ENCODE results near the gene SCAMP1. TPM values are rescaled to one million over a fixed set of nuclear protein-coding genes. Genes with fewer than 3 reads are reported as not detected.

The SCAMP1 gene
- total RNA-seq, 1 experiment from 2014 or later: 26.4 TPM

DNA sequence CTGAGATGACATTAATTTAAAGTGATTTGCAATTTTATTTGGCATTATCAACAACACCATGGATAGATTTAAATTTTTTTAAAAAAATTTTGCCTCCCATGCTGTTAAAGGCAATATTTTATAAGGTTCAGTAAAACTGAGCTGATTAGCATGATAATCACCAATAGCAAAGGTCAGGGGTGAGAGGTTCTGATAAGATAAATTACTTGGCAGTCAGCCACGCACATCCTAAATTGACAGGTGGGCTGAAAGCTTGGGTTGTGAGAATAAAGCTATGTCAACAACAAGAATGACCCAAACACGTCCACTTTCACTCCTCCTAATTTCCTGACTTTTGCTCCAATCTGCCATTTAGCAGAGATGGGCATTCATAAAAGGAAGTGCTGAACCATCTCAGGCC is 161.0 kb downstream of the SCAMP1 start:
- no peaks in the 10 kb centered on the region for H3K36me3 ChIP-seq (ENCODE audit: low read depth, low read length)
- no peak overlapping the region for H3K27ac ChIP-seq (ENCODE audit: low read length)
- H2AFZ ChIP-seq (ENCODE audit: low read length): no peak overlapping the region
- no peak for DNase-seq
- no peaks in the 10 kb centered on the region for H3F3A ChIP-seq (ENCODE audit: low read length, unreplicated experiment)
- no TSS peak for BruUV-seq (replicated peaks)
- no peak overlapping the region for H3K9ac ChIP-seq (ENCODE audit: low read length)
- ChIA-PET POLR2A (ENCODE audit: unreplicated experiment) (no interaction called here), CTCF (no interaction called here)
- no peak overlapping the region for H3K4me2 ChIP-seq (ENCODE audit: low read length)
- no peaks in the 10 kb centered on the region for H3K9me3 ChIP-seq (ENCODE audit: low read length)
- H3K4me1 ChIP-seq (ENCODE audit: insufficient read depth, low read length): peaks cover 32% of the 10 kb centered on the region
- no peaks in the 10 kb centered on the region for H4K20me1 ChIP-seq (ENCODE audit: low read length)
- no peak for ATAC-seq
- H3K79me2 ChIP-seq (ENCODE audit: low read length): peaks cover 3% of the 10 kb centered on the region
- H3K27me3 ChIP-seq (ENCODE audit: low read length): no peaks in the 10 kb centered on the region
- TF ChIP-seq EZH2phosphoT487 (IDR thresholded peaks at IDR 0.05; ENCODE audit: borderline replicate concordance, low read length) (no peak), EZH2 (IDR thresholded peaks at IDR 0.05; ENCODE audit: low read length, unreplicated experiment) (no peak)
- TF ChIP-seq, protein P1, sequence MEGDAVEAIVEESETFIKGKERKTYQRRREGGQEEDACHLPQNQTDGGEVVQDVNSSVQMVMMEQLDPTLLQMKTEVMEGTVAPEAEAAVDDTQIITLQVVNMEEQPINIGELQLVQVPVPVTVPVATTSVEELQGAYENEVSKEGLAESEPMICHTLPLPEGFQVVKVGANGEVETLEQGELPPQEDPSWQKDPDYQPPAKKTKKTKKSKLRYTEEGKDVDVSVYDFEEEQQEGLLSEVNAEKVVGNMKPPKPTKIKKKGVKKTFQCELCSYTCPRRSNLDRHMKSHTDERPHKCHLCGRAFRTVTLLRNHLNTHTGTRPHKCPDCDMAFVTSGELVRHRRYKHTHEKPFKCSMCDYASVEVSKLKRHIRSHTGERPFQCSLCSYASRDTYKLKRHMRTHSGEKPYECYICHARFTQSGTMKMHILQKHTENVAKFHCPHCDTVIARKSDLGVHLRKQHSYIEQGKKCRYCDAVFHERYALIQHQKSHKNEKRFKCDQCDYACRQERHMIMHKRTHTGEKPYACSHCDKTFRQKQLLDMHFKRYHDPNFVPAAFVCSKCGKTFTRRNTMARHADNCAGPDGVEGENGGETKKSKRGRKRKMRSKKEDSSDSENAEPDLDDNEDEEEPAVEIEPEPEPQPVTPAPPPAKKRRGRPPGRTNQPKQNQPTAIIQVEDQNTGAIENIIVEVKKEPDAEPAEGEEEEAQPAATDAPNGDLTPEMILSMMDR (conservative IDR thresholded peaks at IDR 0.05; ENCODE audit: low read depth, low read length): no peak
- no peaks in the 10 kb centered on the region for H3K9me2 ChIP-seq (replicated peaks; ENCODE audit: low read length)
- intact Hi-C loops (cut with micrococcal nuclease): no loop called here
- no peak overlapping the region for H3K4me3 ChIP-seq (ENCODE audit: low read length)

DNA sequence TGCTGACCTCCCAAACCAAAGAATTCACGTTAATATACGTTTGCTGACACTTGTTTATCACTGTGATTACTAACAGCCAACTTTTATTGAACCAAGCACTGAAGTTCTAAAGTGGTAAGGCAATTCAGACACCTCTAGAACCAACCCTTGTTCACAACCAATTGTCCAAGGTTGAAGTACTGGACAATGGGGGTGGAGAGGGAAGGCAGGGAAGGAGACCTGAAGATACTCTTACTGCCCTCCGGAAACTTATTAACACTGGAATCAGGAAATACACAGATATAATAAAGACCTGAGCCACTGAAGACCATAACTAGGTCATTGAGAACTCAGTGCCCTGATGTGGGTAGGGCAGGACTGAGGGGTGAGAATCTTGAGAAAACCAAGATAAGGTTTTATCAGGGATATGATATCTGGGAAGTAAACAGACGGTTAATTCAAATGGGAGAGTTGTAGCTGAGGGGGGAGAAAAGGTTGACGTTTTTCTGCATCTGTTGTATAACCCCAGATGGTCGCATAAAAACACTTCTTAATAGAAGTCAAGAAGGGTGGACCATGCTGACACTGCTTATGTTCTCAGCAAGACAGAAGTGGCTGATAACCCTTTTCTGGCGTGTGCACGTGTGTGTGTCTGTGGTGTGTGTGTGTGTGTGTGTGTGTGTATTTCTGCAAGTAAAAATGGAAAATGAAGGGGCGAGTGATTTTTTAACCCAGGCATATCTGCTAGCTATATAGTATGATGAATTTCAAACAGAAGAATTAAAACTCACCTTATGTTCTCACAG is 162.3 kb downstream of the SCAMP1 start:
- H3K4me2 ChIP-seq (ENCODE audit: low read length): no peak overlapping the region
- H3K4me1 ChIP-seq (ENCODE audit: insufficient read depth, low read length): peaks cover 41% of the 10 kb centered on the region
- H3K27me3 ChIP-seq (ENCODE audit: low read length): no peaks in the 10 kb centered on the region
- intact Hi-C loops (cut with micrococcal nuclease): no loop called here
- no peak overlapping the region for H2AFZ ChIP-seq (ENCODE audit: low read length)
- no peak for ATAC-seq
- no peaks in the 10 kb centered on the region for H3K9me3 ChIP-seq (ENCODE audit: low read length)
- no peak overlapping the region for H3K4me3 ChIP-seq (ENCODE audit: low read length)
- DNase-seq: no peak
- ChIA-PET CTCF (no interaction called here), POLR2A (ENCODE audit: unreplicated experiment) (no interaction called here)
- no peak overlapping the region for H3K9ac ChIP-seq (ENCODE audit: low read length)
- no peaks in the 10 kb centered on the region for H3F3A ChIP-seq (ENCODE audit: low read length, unreplicated experiment)
- no peak for TF ChIP-seq EZH2 (IDR thresholded peaks at IDR 0.05; ENCODE audit: low read length, unreplicated experiment)
- no peak for TF ChIP-seq EZH2phosphoT487 (IDR thresholded peaks at IDR 0.05; ENCODE audit: borderline replicate concordance, low read length)
- TF ChIP-seq, protein P1 (conservative IDR thresholded peaks at IDR 0.05; ENCODE audit: low read depth, low read length): no peak
- no peaks in the 10 kb centered on the region for H3K36me3 ChIP-seq (ENCODE audit: low read depth, low read length)
- H4K20me1 ChIP-seq (ENCODE audit: low read length): no peaks in the 10 kb centered on the region
- peaks cover 5% of the 10 kb centered on the region for H3K79me2 ChIP-seq (ENCODE audit: low read length)
- no TSS peak for BruUV-seq (replicated peaks)
- no peak overlapping the region for H3K27ac ChIP-seq (ENCODE audit: low read length)
- no peaks in the 10 kb centered on the region for H3K9me2 ChIP-seq (replicated peaks; ENCODE audit: low read length)

Measured in PC-3 (cell line).